H1 (cell line): ENCODE measurements around the gene NTRK2. TPM values are rescaled to one million over a fixed set of nuclear protein-coding genes. Genes with fewer than 3 reads are reported as not detected.

Experiments
- CTCF ChIA-PET: fragments of 300-600 bp; sonication (Branson Sonifier 250); formaldehyde crosslinking; loops from one replicate; lab custom pipeline; 2021; ENCODE audit not compliant: partially characterized antibody; lab: Charles Lee
- POLR2A ChIA-PET: fragments of 300-600 bp; sonication (Branson Sonifier 250); formaldehyde crosslinking; loops from one replicate; lab custom pipeline; 2021; ENCODE audit warnings: inconsistent platforms; ENCODE audit not compliant: partially characterized antibody; lab: Charles Lee
- DNase-seq, 2 experiments: peaks; one replicate each; pipeline versions ENCODE4 v3.0.0 to v3.0.0-alpha.2; 2010 to 2022; ENCODE audit warnings: low spot score in 2 of 2, low read depth in 1 of 2, mixed read lengths in 1 of 2
- FAIRE-seq: peaks from 2 replicates; lab custom pipeline; 2011; peaks lifted over from hg19 to GRCh38; lab: Jason Lieb, UNC
- H2AFZ ChIP-seq: 2 replicates; pipeline ENCODE4 v1.8.1; 2012; ENCODE audit warnings: low read length, inconsistent platforms
- H2AK5ac ChIP-seq: 2 replicates; pipeline ENCODE4 v1.6.1; 2013; ENCODE audit warnings: low read depth, low read length
- H2BK120ac ChIP-seq: replicated peaks from 2 replicates; pipeline ENCODE3; 2013; ENCODE audit warnings: low read depth, low read length, inconsistent platforms
- H2BK12ac ChIP-seq: 2 replicates; pipeline ENCODE4 v1.6.1; 2013; ENCODE audit warnings: low read depth, low read length
- H2BK15ac ChIP-seq: 2 replicates; pipeline ENCODE4 v1.6.1; 2013; ENCODE audit warnings: low read length
- H2BK20ac ChIP-seq: 2 replicates; pipeline ENCODE4 v1.6.1; 2013; ENCODE audit warnings: low read length
- H2BK5ac ChIP-seq: 2 replicates; pipeline ENCODE4 v1.6.1; 2013; ENCODE audit warnings: low read depth, low read length
- H3K14ac ChIP-seq: 2 replicates; pipeline ENCODE4 v1.6.1; 2013; ENCODE audit warnings: inconsistent platforms; ENCODE audit not compliant: insufficient read length
- H3K18ac ChIP-seq: 2 replicates; pipeline ENCODE4 v1.6.1; 2013; ENCODE audit warnings: low read length; ENCODE audit errors: extremely low read depth
- H3K23ac ChIP-seq: 2 replicates; pipeline ENCODE4 v1.6.1; 2013; ENCODE audit warnings: inconsistent platforms; ENCODE audit not compliant: insufficient read length
- H3K23me2 ChIP-seq: 2 replicates; pipeline ENCODE4 v1.6.1; 2013; ENCODE audit warnings: low read depth, low read length
- H3K27ac ChIP-seq: 2 replicates; pipeline ENCODE4 v1.6.1; 2011; ENCODE audit warnings: low read depth, low read length, inconsistent platforms
- H3K27me3 ChIP-seq, 4 experiments: replicated peaks in 1 of 4; 1 replicate in 1 of 4; 2 replicates in 3 of 4; pipeline versions ENCODE4 v1.6.1 to v1.8.1; 2011 to 2013; ENCODE audit warnings: low read length in 3 of 4, mild to moderate bottlenecking in 3 of 4, inconsistent platforms in 2 of 4, mixed read lengths in 2 of 4, moderate library complexity in 1 of 4; ENCODE audit not compliant: control insufficient read depth in 3 of 4, insufficient read depth in 3 of 4; ENCODE audit errors: extremely low read depth in 1 of 4
- H3K36me3 ChIP-seq, 4 experiments: 2 replicates each; pipeline versions ENCODE4 v1.6.1 to v1.8.1; 2011 to 2013; ENCODE audit warnings: mild to moderate bottlenecking in 4 of 4, low read length in 3 of 4, moderate library complexity in 2 of 4, control low read depth in 1 of 4, inconsistent platforms in 1 of 4; ENCODE audit not compliant: insufficient read depth in 4 of 4, control insufficient read depth in 2 of 4
- H3K4ac ChIP-seq: replicated peaks from 2 replicates; pipeline ENCODE3; 2013; ENCODE audit warnings: low read length, low read depth, mixed read lengths, inconsistent platforms; ENCODE audit not compliant: insufficient read length
- H3K4me1 ChIP-seq, 4 experiments: replicated peaks in 1 of 4; 1 replicate in 1 of 4; 2 replicates in 3 of 4; pipeline versions ENCODE4 v1.6.1 to v1.8.1; 2011 to 2013; ENCODE audit warnings: low read length in 3 of 4, inconsistent platforms in 2 of 4, mixed read lengths in 1 of 4; ENCODE audit not compliant: insufficient read depth in 4 of 4, control insufficient read depth in 3 of 4
- H3K4me2 ChIP-seq, 2 experiments: 2 replicates each; pipeline versions ENCODE4 v1.6.1 to v1.8.1; 2011 to 2013; ENCODE audit warnings: low read depth in 2 of 2, low read length in 2 of 2, control low read depth in 1 of 2, inconsistent platforms in 1 of 2, mild to moderate bottlenecking in 1 of 2; ENCODE audit not compliant: insufficient read depth in 1 of 2
- H3K4me3 ChIP-seq, 4 experiments: fragments of 200-600, 300-600 bp in 1 of 4; sonication (generic), shearing (Covaris generic), sonication (Bioruptor Twin) in 1 of 4; 2 replicates each; pipeline versions ENCODE4 v1.5.1 to v1.8.1; 2011 to 2016; ENCODE audit warnings: low read length in 4 of 4, low read depth in 3 of 4, control low read depth in 2 of 4, inconsistent platforms in 2 of 4, mild to moderate bottlenecking in 2 of 4, mixed read lengths in 1 of 4, moderate library complexity in 1 of 4; ENCODE audit not compliant: insufficient read depth in 2 of 4; ENCODE audit errors: extremely low read depth in 1 of 4
- H3K56ac ChIP-seq: replicated peaks from 2 replicates; pipeline ENCODE3; 2013; ENCODE audit warnings: low read depth, mild to moderate bottlenecking, mixed read lengths, low read length, inconsistent platforms; ENCODE audit not compliant: insufficient read length
- H3K79me1 ChIP-seq: 2 replicates; pipeline ENCODE4 v1.6.1; 2013; ENCODE audit warnings: low read depth, low read length, control low read depth
- H3K79me2 ChIP-seq, 2 experiments: 2 replicates each; pipeline versions ENCODE4 v1.6.1 to v1.8.1; 2012 to 2013; ENCODE audit warnings: low read length in 2 of 2, mild to moderate bottlenecking in 2 of 2, inconsistent platforms in 1 of 2; ENCODE audit not compliant: insufficient read depth in 2 of 2, control insufficient read depth in 1 of 2
- H3K9ac ChIP-seq, 4 experiments: replicated peaks in 1 of 4; 1 replicate in 1 of 4; 2 replicates in 3 of 4; pipeline versions ENCODE4 v1.6.1 to v1.8.1; 2011 to 2013; ENCODE audit warnings: low read depth in 3 of 4, low read length in 3 of 4, control low read depth in 2 of 4, mild to moderate bottlenecking in 2 of 4, moderate library complexity in 2 of 4, inconsistent platforms in 1 of 4; ENCODE audit errors: extremely low read depth in 1 of 4
- H3K9me3 ChIP-seq, 2 experiments: 2 replicates each; pipeline versions ENCODE4 v1.6.1 to v1.8.1; 2012 to 2013; ENCODE audit warnings: mild to moderate bottlenecking in 2 of 2, moderate library complexity in 2 of 2, control low read depth in 1 of 2, inconsistent platforms in 1 of 2, low read depth in 1 of 2, low read length in 1 of 2, mixed read lengths in 1 of 2; ENCODE audit not compliant: insufficient read depth in 2 of 2
- H4K20me1 ChIP-seq, 2 experiments: replicated peaks in 1 of 2; 2 replicates each; pipeline versions ENCODE3 to v1.8.1; 2011 to 2013; ENCODE audit warnings: inconsistent platforms in 2 of 2, low read length in 2 of 2, mild to moderate bottlenecking in 1 of 2; ENCODE audit not compliant: insufficient read depth in 2 of 2, control insufficient read depth in 1 of 2
- H4K5ac ChIP-seq: 2 replicates; pipeline ENCODE4 v1.6.1; 2013; ENCODE audit warnings: low read length, low read depth, mixed read lengths, inconsistent platforms; ENCODE audit not compliant: insufficient read length
- H4K8ac ChIP-seq: 2 replicates; pipeline ENCODE4 v1.8.0; 2013; ENCODE audit warnings: mild to moderate bottlenecking, moderate library complexity, low read length, inconsistent platforms; ENCODE audit not compliant: insufficient read depth; ENCODE audit errors: extremely low read depth
- H4K91ac ChIP-seq: replicated peaks from 2 replicates; pipeline ENCODE3; 2013; ENCODE audit warnings: low read length, mixed read lengths, inconsistent platforms; ENCODE audit not compliant: insufficient read length
- BACH1 ChIP-seq: IDR thresholded peaks from 2 replicates; pipeline ENCODE4 v1.6.1; 2012; ENCODE audit warnings: low read length, improper control_type of control experiment
- CHD1 ChIP-seq: IDR thresholded peaks from 2 replicates; pipeline ENCODE4 v1.6.1; 2012; ENCODE audit warnings: low read depth, low read length, improper control_type of control experiment
- NRF1 ChIP-seq: IDR thresholded peaks from 2 replicates; pipeline ENCODE4 v1.6.1; 2011; ENCODE audit warnings: mild to moderate bottlenecking, low read depth, low read length, improper control_type of control experiment
- PHF8 ChIP-seq: fragments of 200-600 bp; sonication (generic); conservative IDR thresholded peaks from 2 replicates; pipeline ENCODE4 v1.7.1; 2012; ENCODE audit warnings: low read depth, mild to moderate bottlenecking, inconsistent platforms, low read length, moderate library complexity
- RFX5 ChIP-seq: IDR thresholded peaks from 2 replicates; pipeline ENCODE4 v1.6.1; 2011; ENCODE audit warnings: low read depth, low read length, improper control_type of control experiment, borderline replicate concordance
- SIX5 ChIP-seq: IDR thresholded peaks from 2 replicates; pipeline ENCODE4 v1.6.1; 2011; ENCODE audit warnings: mild to moderate bottlenecking, low read depth, low read length
- SUZ12 ChIP-seq: fragments of 200-600 bp; sonication (generic); IDR thresholded peaks from 2 replicates; pipeline ENCODE4 v1.6.1; 2012; ENCODE audit warnings: mild to moderate bottlenecking, inconsistent platforms, low read length, moderate library complexity, mixed read lengths
- ZNF274 ChIP-seq: IDR thresholded peaks from 2 replicates; pipeline ENCODE4 v1.7.0; 2012; ENCODE audit warnings: low read length, borderline replicate concordance; ENCODE audit errors: extremely low read depth
- whole genome bisulfite sequencing, 2 experiments: shearing (Covaris generic) in 1 of 2; methylation state at CpG; one replicate each; pipeline versions ENCODE4 v1.1.6 to v1.1.7; 2013 to 2015; ENCODE audit warnings: low lambda C conversion rate in 2 of 2, mixed read lengths in 2 of 2, inconsistent platforms in 1 of 2, low coverage in 1 of 2, missing lambda C conversion rate in 1 of 2; ENCODE audit not compliant: insufficient replicate concordance in 2 of 2, insufficient coverage in 1 of 2, insufficient read length in 1 of 2; ENCODE audit errors: extremely low coverage in 1 of 2, missing lambda C conversion rate in 1 of 2; 5-methylcytosine and 5-hydroxymethylcytosine counted together
- polyA plus RNA-seq, 7 experiments: library from polyadenylated mRNA; depleted of rRNA in 3 of 7; stranded (reverse) in 5 of 7; unstranded in 2 of 7; fragments of >200 nt in 5 of 7; fragments of 200-250 nt in 2 of 7; gene quantifications; 1 replicate in 5 of 7; 2 replicates in 1 of 7; 4 replicates in 1 of 7; pipeline versions ENCODE4 v1.2.1 to v1.2.3, GENCODE V29; 2011 to 2013; ENCODE audit warnings: missing spikeins in 2 of 7, mixed read lengths in 2 of 7
- total RNA-seq: library from RNA; stranded (reverse); fragmentation: NEBNext Ultra II Directional; extraction: Animal tissue kit (Norgen Biotek cat#: 25700); gene quantifications from 2 replicates; pipeline ENCODE4 v1.2.1, GENCODE V29; 2021
- TF ChIP-seq, protein P1 (sequence below): IDR thresholded peaks from 2 replicates; pipeline ENCODE4 v1.6.1; 2012; ENCODE audit warnings: low read length, inconsistent platforms

Gene NTRK2
- total and polyA plus RNA-seq, 2 of the 8 experiments (the other 6 are each of a cell fraction or from before 2014, with no cell fraction given) = 0.03 to 0.04 TPM

DNA sequence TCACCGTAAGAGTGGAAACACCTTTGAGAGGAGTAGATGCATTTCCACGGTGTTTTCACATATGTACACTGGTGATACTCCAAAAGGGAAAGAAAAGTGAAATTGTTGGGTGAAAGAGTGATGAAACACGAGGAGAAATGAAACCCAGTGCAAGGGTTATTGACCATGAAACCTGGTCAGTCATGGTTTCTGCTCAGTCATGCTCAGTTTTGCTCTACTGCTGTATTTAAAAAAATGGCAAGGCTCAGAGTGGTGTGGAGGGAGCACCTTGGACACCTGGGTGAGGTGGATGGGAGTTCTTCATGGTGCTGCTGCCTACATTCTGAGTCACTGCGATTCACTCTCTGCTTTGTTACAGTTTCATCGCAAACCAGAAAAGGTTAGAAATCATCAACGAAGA, 32.3 kb downstream of the NTRK2 start:
- no peaks in the 10 kb centered on the region for H3K23me2 ChIP-seq
- TF ChIP-seq RFX5 = no peak
- TF ChIP-seq, protein P1, sequence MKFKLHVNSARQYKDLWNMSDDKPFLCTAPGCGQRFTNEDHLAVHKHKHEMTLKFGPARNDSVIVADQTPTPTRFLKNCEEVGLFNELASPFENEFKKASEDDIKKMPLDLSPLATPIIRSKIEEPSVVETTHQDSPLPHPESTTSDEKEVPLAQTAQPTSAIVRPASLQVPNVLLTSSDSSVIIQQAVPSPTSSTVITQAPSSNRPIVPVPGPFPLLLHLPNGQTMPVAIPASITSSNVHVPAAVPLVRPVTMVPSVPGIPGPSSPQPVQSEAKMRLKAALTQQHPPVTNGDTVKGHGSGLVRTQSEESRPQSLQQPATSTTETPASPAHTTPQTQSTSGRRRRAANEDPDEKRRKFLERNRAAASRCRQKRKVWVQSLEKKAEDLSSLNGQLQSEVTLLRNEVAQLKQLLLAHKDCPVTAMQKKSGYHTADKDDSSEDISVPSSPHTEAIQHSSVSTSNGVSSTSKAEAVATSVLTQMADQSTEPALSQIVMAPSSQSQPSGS = no peak
- no peak for TF ChIP-seq CHD1
- TF ChIP-seq NRF1 = no peak
- no peak for TF ChIP-seq SIX5
- TF ChIP-seq PHF8 = no peak
- no peak for TF ChIP-seq ZNF274
- TF ChIP-seq SUZ12 = no peak
- no peak for TF ChIP-seq BACH1
- H3K14ac ChIP-seq = no peak overlapping the region
- no peak overlapping the region for H3K18ac ChIP-seq
- H3K4ac ChIP-seq = no peak overlapping the region
- no peak overlapping the region for H2BK15ac ChIP-seq
- H3K36me3 ChIP-seq = no peaks in the 10 kb centered on the region
- H3K4me2 ChIP-seq = no peak overlapping the region
- no peak overlapping the region for H2AFZ ChIP-seq
- no peak overlapping the region for H3K27ac ChIP-seq
- H3K23ac ChIP-seq = no peak overlapping the region
- H4K5ac ChIP-seq = no peak overlapping the region
- H3K56ac ChIP-seq = no peak overlapping the region
- H2AK5ac ChIP-seq = no peak overlapping the region
- no peak for FAIRE-seq
- H4K20me1 ChIP-seq = no peaks in the 10 kb centered on the region
- DNase-seq = no peak
- no peak overlapping the region for H2BK120ac ChIP-seq
- H4K8ac ChIP-seq = no peak overlapping the region
- no peaks in the 10 kb centered on the region for H3K9me3 ChIP-seq
- ChIA-PET POLR2A (no interaction called here), CTCF (interaction anchor here (1.1 to 1.4 kb wide), 3 partner anchors 33 to 129 kb away, joined by 3 to 4 read pairs (median 3); no protein-coding TSS in a partner anchor)
- no peak overlapping the region for H3K9ac ChIP-seq
- H3K79me1 ChIP-seq = no peaks in the 10 kb centered on the region
- H3K4me3 ChIP-seq = no peak overlapping the region
- no peak overlapping the region for H4K91ac ChIP-seq
- WGBS, 2 experiments = 82% methylated on average over 6 of the region's 6 CpGs; no CpG with 5 or more reads in 1 of the 2 experiments
- no peak overlapping the region for H2BK20ac ChIP-seq
- H3K4me1 ChIP-seq = no peaks in the 10 kb centered on the region
- no peak overlapping the region for H2BK12ac ChIP-seq
- H3K79me2 ChIP-seq = no peaks in the 10 kb centered on the region
- no peak overlapping the region for H2BK5ac ChIP-seq
- H3K27me3 ChIP-seq = no peaks in the 10 kb centered on the region
